ENCODE measurements around the gene DOK6. TPM values are rescaled to one million over a fixed set of nuclear protein-coding genes. Genes with fewer than 3 reads are reported as not detected.

DOK6 gene
- total and polyA plus RNA-seq, 10 of the 15 experiments (the other 5 are each of a cell fraction or from before 2014, with no cell fraction given), result 0.01 to 0.09 (median 0.04) TPM; not detected in 4

GRCh38 chr18:69447886-69448285 lies 47.2 kb downstream of the DOK6 start:
- TF ChIP-seq SMAD5 (IDR thresholded peaks at IDR 0.05; ENCODE audit: low read depth) (no peak), ZSCAN29 (IDR thresholded peaks at IDR 0.05) (no peak), ATF7 (IDR thresholded peaks at IDR 0.05; ENCODE audit: low read depth) (no peak), BHLHE40 (IDR thresholded peaks at IDR 0.05; ENCODE audit: borderline replicate concordance in 1 of 2, low read depth in 2 of 2, low read length in 1 of 2) (no peak), ZNF622 (IDR thresholded peaks at IDR 0.05) (no peak), ZBTB40 (IDR thresholded peaks at IDR 0.05; ENCODE audit: borderline replicate concordance) (no peak), RELA (IDR thresholded peaks at IDR 0.05; ENCODE audit: borderline replicate concordance, partially characterized antibody) (no peak), SMAD1 (IDR thresholded peaks at IDR 0.05; ENCODE audit: low read depth, partially characterized antibody) (no peak), CBX5 (IDR thresholded peaks at IDR 0.05; ENCODE audit: low read depth) (no peak), ELK1 (IDR thresholded peaks at IDR 0.05; ENCODE audit: low read depth, low read length) (no peak), CHD4 (IDR thresholded peaks at IDR 0.05) (no peak), NR2F1 (conservative IDR thresholded peaks at IDR 0.05) (no peak), PAX5 (IDR thresholded peaks at IDR 0.05; ENCODE audit: borderline replicate concordance, low read depth, low read length) (no peak), ZBED1 (IDR thresholded peaks at IDR 0.05; ENCODE audit: borderline replicate concordance) (no peak), TBL1XR1 (IDR thresholded peaks at IDR 0.05; ENCODE audit: low read depth, low read length) (no peak)
- in situ Hi-C loops (cut with MboI), result no loop called here
- WGBS (ENCODE audit: insufficient coverage, insufficient replicate concordance, low lambda C conversion rate, missing lambda C conversion rate), result 61% methylated on average over 1 of the region's 1 CpG

More at GRCh38 chr18:69447886-69448285, 47.2 kb downstream of the DOK6 start:
- intact Hi-C loops (cut with micrococcal nuclease; ENCODE audit: unreplicated experiment), result no loop called here
- CTCF ChIA-PET, result no interaction called here
- Histone ChIP-seq H3K27ac (ENCODE audit: control insufficient read depth, insufficient read depth) (no peak overlapping the region), H3K79me2 (ENCODE audit: control insufficient read depth, insufficient read depth, low read length) (no peaks in the 10 kb centered on the region), H3K4me1 (ENCODE audit: control insufficient read depth, insufficient read depth, low read length) (no peaks in the 10 kb centered on the region), H2AFZ (ENCODE audit: control insufficient read depth, low read depth, low read length) (no peak overlapping the region), H3K4me3 (no peak overlapping the region), H3K9ac (ENCODE audit: control insufficient read depth, insufficient read depth, low read length) (no peak overlapping the region), H3K4me2 (ENCODE audit: control insufficient read depth, insufficient read depth) (no peak overlapping the region), H3K27me3 (replicated peaks in 1 of 2; ENCODE audit: control insufficient read depth in 2 of 2, insufficient read depth in 2 of 2, low read length in 1 of 2) (no peaks in the 10 kb centered on the region), H4K20me1 (ENCODE audit: control insufficient read depth, insufficient read depth) (no peaks in the 10 kb centered on the region), H3K36me3 (ENCODE audit: control insufficient read depth in 2 of 2, insufficient read depth in 2 of 2, low read length in 1 of 2) (no peaks in the 10 kb centered on the region), H3K9me3 (replicated peaks; ENCODE audit: control insufficient read depth, insufficient read depth, low read length) (no peaks in the 10 kb centered on the region)
- RAD21 ChIA-PET (ENCODE audit: unreplicated experiment), result no interaction called here
- FAIRE-seq, result no peak
- no peak for DNase-seq (ENCODE audit: low read depth, low spot score)
- BruUV-seq (replicated peaks), result no TSS peak
- SMC1A ChIA-PET (ENCODE audit: uncharacterized antibody, unreplicated experiment), result interaction anchor here (1.3 kb wide), 1 partner anchor 15 kb away, joined by 3 read pairs; no protein-coding TSS in a partner anchor
- no peak for ATAC-seq
- POLR2A ChIA-PET, result no interaction called here
